Naive thymus-derived CD4-positive, alpha-beta T cell (primary cell): ENCODE measurements around the gene ADAMTS17. TPM values are rescaled to one million over a fixed set of nuclear protein-coding genes. Genes with fewer than 3 reads are reported as not detected.

Source experiments
- ATAC-seq: fragments of 150-1000 bp; cut with Tn5 transposase; 2 replicates; pipeline ENCODE4 v1.10.0; 2021; ENCODE audit warnings: mild to moderate bottlenecking, moderate library complexity
- CTCF ChIA-PET: fragments of 350-600 bp; sonication (Branson Sonifier 250); formaldehyde crosslinking; loops from one replicate; lab custom pipeline; 2021; ENCODE audit warnings: antibody characterized with exemption; lab: Charles Lee
- POLR2A ChIA-PET: fragments of 350-600 bp; sonication (Branson Sonifier 250); formaldehyde crosslinking; loops from one replicate; lab custom pipeline; 2021; ENCODE audit warnings: antibody characterized with exemption, inconsistent platforms; lab: Charles Lee
- DNase-seq, 9 donors: peaks; one replicate each; pipeline versions ENCODE4 v3.0.0 to v3.0.0-alpha.2; 2020 to 2022; ENCODE audit warnings: mixed read lengths in 1 of 9
- H3K27ac ChIP-seq: one replicate; pipeline ENCODE4 v1.7.0; 2013; ENCODE audit warnings: mild to moderate bottlenecking, low read depth, low read length, moderate library complexity
- H3K27me3 ChIP-seq, 2 donors: one replicate each; pipeline ENCODE4 v1.7.0; 2013; ENCODE audit warnings: low read length in 2 of 2, mild to moderate bottlenecking in 2 of 2, moderate library complexity in 2 of 2; ENCODE audit not compliant: control insufficient read depth in 2 of 2, insufficient read depth in 2 of 2
- H3K36me3 ChIP-seq, 3 experiments: 1 replicate in 2 of 3; 2 replicates in 1 of 3; pipeline ENCODE4 v1.7.0; 2013; ENCODE audit warnings: low read length in 3 of 3, mild to moderate bottlenecking in 3 of 3, moderate library complexity in 1 of 3; ENCODE audit not compliant: insufficient read depth in 3 of 3, control insufficient read depth in 2 of 3
- H3K4me1 ChIP-seq, 2 donors: one replicate each; pipeline ENCODE4 v1.7.0; 2013; ENCODE audit warnings: low read length in 2 of 2, mild to moderate bottlenecking in 2 of 2, moderate library complexity in 1 of 2; ENCODE audit not compliant: control insufficient read depth in 2 of 2, insufficient read depth in 2 of 2
- H3K4me3 ChIP-seq: 2 replicates; pipeline ENCODE4 v1.7.0; 2013; ENCODE audit warnings: mild to moderate bottlenecking, low read length
- H3K9me3 ChIP-seq, 3 experiments: 1 replicate in 2 of 3; 2 replicates in 1 of 3; pipeline ENCODE4 v1.7.0; 2013; ENCODE audit warnings: low read length in 3 of 3; ENCODE audit not compliant: control insufficient read depth in 2 of 3
- H3K27ac Mint-ChIP-seq, 9 donors: one replicate each; pipeline ENCODE4 v1.8.0; 2020 to 2022; ENCODE audit warnings: mixed read lengths in 9 of 9, mild to moderate bottlenecking in 8 of 9, moderate library complexity in 5 of 9, inconsistent platforms in 2 of 9
- H3K27me3 Mint-ChIP-seq, 5 donors: one replicate each; pipeline ENCODE4 v1.8.0; 2021 to 2022; ENCODE audit warnings: mixed read lengths in 5 of 5, mild to moderate bottlenecking in 1 of 5
- H3K36me3 Mint-ChIP-seq, 5 donors: one replicate each; pipeline ENCODE4 v1.8.0; 2020 to 2022; ENCODE audit warnings: mixed read lengths in 5 of 5, mild to moderate bottlenecking in 3 of 5, inconsistent platforms in 1 of 5
- H3K4me1 Mint-ChIP-seq, 7 donors: one replicate each; pipeline ENCODE4 v1.8.0; 2020 to 2022; ENCODE audit warnings: mixed read lengths in 7 of 7, mild to moderate bottlenecking in 3 of 7, inconsistent platforms in 1 of 7
- H3K4me3 Mint-ChIP-seq, 10 donors: one replicate each; pipeline ENCODE4 v1.8.0; 2020 to 2022; ENCODE audit warnings: mild to moderate bottlenecking in 10 of 10, mixed read lengths in 10 of 10, moderate library complexity in 6 of 10, inconsistent platforms in 2 of 10
- H3K9me3 Mint-ChIP-seq, 11 donors: one replicate each; pipeline ENCODE4 v1.8.0; 2020 to 2022; ENCODE audit warnings: mixed read lengths in 11 of 11, mild to moderate bottlenecking in 4 of 11, inconsistent platforms in 1 of 11, moderate library complexity in 1 of 11
- intact Hi-C, 2 donors: fragments of 100-400 bp; cut with micrococcal nuclease; formaldehyde crosslinking; loops; one replicate each; pipeline ENCODE4 v1.15.1; 2023
- polyA plus RNA-seq, 2 donors: library from polyadenylated mRNA; unstranded; fragments of 300-500 nt; fragmentation: Illumina TruSeq; gene quantifications; one replicate each; pipeline ENCODE4 v1.2.3, GENCODE V29; 2021
- total RNA-seq, 6 experiments: library from RNA in 5 of 6; stranded (reverse) in 5 of 6; gene quantifications; 1 replicate in 5 of 6; 2 replicates in 1 of 6; pipeline ENCODE4 v1.2.3 and lab custom pipeline; 2021 to 2026

ADAMTS17 gene
- total and polyA plus RNA-seq, 7 experiments from 2014 or later, result 1.5 to 13.5 (median 3.2) TPM

DNA sequence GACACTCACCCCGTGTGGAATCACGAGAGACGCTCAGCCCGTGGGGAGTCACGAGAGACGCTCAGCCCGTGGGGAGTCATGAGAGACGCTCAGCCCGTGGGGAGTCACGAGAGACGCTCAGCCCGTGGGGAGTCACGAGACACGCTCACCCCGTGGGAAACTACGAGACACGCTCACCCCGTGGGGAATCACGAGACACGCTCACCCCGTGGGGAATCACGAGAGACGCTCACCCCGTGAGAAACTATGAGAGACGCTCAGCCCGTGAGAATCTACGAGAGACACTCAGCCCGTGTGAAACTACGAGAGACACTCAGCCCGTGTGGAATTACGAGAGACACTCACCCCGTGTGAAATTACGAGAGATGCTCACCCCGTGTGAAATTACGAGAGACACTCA is 49.8 kb downstream of the ADAMTS17 start:
- Histone ChIP-seq H3K4me3 (no peak overlapping the region), H3K27ac (no peak overlapping the region), H3K27me3 (no peaks in the 10 kb centered on the region), H3K36me3 (no peaks in the 10 kb centered on the region), H3K4me1 (no peaks in the 10 kb centered on the region), H3K9me3 (peaks cover 0 to 5% (median 0%) of the 10 kb centered on the region in 3 experiments)
- intact Hi-C loops, result no loop called here
- Mint-ChIP-seq H3K27ac (peak overlapping the region in 1 of 9 donors; percentile 43), H3K4me3 (no peak overlapping the region), H3K9me3 (peaks cover 4 to 27% (median 10%) of the 10 kb centered on the region in 11 donors), H3K4me1 (peaks cover 0 to 23% (median 13%) of the 10 kb centered on the region in 7 donors), H3K27me3 (no peaks in the 10 kb centered on the region), H3K36me3 (peaks cover 0 to 48% (median 35%) of the 10 kb centered on the region in 5 donors)
- no peak for DNase-seq
- POLR2A ChIA-PET, result no interaction called here
- no peak for ATAC-seq
- CTCF ChIA-PET, result no interaction called here

DNA sequence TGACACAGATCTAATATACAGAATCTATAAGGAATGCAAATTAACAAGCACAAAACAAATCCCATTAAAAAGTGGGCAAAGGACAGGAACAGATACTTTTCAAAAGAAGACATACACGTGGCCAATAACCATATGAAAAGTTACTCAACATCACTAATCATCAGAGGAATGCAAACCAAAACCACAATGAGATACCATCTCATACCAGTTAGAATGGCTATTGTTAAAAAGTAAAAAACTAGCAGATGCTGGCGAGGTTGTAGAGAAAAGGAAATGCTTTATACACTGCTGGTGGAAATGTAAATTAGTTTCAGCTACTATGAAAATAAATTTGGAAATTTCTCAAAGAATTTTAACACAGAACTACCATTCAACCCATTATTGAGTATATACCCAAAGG is 50.7 kb downstream of the ADAMTS17 start:
- Mint-ChIP-seq H3K4me3 (no peak overlapping the region), H3K27me3 (no peaks in the 10 kb centered on the region), H3K9me3 (peaks cover 3 to 27% (median 8%) of the 10 kb centered on the region in 11 donors), H3K27ac (no peak overlapping the region), H3K4me1 (peaks cover 0 to 23% (median 13%) of the 10 kb centered on the region in 7 donors), H3K36me3 (peaks cover 0 to 47% (median 35%) of the 10 kb centered on the region in 5 donors)
- H3K27ac ChIP-seq, result no peak overlapping the region
- H3K36me3 ChIP-seq, result no peaks in the 10 kb centered on the region
- no peak for DNase-seq
- intact Hi-C loops, result no loop called here
- no peaks in the 10 kb centered on the region for H3K4me1 ChIP-seq
- H3K9me3 ChIP-seq, result peaks cover 0 to 5% (median 0%) of the 10 kb centered on the region in 3 experiments
- ATAC-seq, result no peak
- CTCF ChIA-PET, result no interaction called here
- H3K4me3 ChIP-seq, result no peak overlapping the region
- H3K27me3 ChIP-seq, result no peaks in the 10 kb centered on the region
- POLR2A ChIA-PET, result no interaction called here

- H3K9me3 ChIP-seq, result no peaks in the 10 kb centered on the region
- H3K27me3 ChIP-seq, result peaks cover 0 to 2% of the 10 kb centered on the region in 2 donors
- Mint-ChIP-seq H3K27ac (peak overlapping the region in 1 of 9 donors; percentile 22), H3K36me3 (peaks cover 0 to 59% (median 33%) of the 10 kb centered on the region in 5 donors), H3K27me3 (no peaks in the 10 kb centered on the region), H3K4me1 (peaks cover 0 to 19% (median 10%) of the 10 kb centered on the region in 7 donors), H3K9me3 (peaks cover 0 to 11% (median 6%) of the 10 kb centered on the region in 11 donors), H3K4me3 (no peak overlapping the region)
- no peak overlapping the region for H3K27ac ChIP-seq
- ChIA-PET POLR2A (no interaction called here), CTCF (no interaction called here)
- ATAC-seq (no peak), DNase-seq (no peak)
- intact Hi-C loops, result no loop called here
- H3K4me1 ChIP-seq, result no peaks in the 10 kb centered on the region
- no peak overlapping the region for H3K4me3 ChIP-seq
- H3K36me3 ChIP-seq, result no peaks in the 10 kb centered on the region
Measured at GRCh38 chr15:100285641-100286295, 56.0 kb downstream of the ADAMTS17 start.

DNA sequence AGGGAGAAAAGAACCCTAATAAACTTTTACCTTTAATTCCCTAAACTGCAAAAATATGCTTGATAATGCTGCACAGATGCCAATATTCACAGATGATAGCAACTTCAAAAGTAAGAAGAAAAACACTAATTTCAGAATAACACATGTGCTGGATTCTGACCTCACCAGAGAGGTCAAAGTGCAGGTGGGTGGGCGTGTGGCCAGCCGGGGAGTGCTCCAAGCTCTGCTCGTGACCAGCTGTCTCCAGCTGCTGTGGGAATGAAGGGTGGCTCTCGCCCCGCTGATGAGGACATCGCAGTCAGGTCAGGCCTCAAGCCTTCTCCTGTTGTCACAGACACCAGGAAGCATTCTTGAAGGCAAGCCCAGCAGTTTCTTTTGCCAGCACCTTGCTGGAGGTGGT is 57.1 kb downstream of the ADAMTS17 start:
- Histone ChIP-seq H3K36me3 (no peaks in the 10 kb centered on the region), H3K27me3 (peaks cover 0 to 2% of the 10 kb centered on the region in 2 donors), H3K4me1 (no peaks in the 10 kb centered on the region), H3K9me3 (no peaks in the 10 kb centered on the region), H3K4me3 (no peak overlapping the region), H3K27ac (no peak overlapping the region)
- H3K4me1 Mint-ChIP-seq, result peaks cover 0 to 8% (median 4%) of the 10 kb centered on the region in 7 donors
- peaks cover 0 to 68% (median 29%) of the 10 kb centered on the region in 5 donors for H3K36me3 Mint-ChIP-seq
- POLR2A ChIA-PET, result no interaction called here
- no peak overlapping the region for H3K4me3 Mint-ChIP-seq
- intact Hi-C loops, result no loop called here
- CTCF ChIA-PET, result no interaction called here
- H3K27ac Mint-ChIP-seq, result no peak overlapping the region
- no peaks in the 10 kb centered on the region for H3K27me3 Mint-ChIP-seq
- DNase-seq (no peak), ATAC-seq (no peak)
- peaks cover 0 to 11% (median 6%) of the 10 kb centered on the region in 11 donors for H3K9me3 Mint-ChIP-seq

- H3K4me1 Mint-ChIP-seq, result peaks cover 0 to 8% (median 4%) of the 10 kb centered on the region in 7 donors
- intact Hi-C loops, result no loop called here
- Histone ChIP-seq H3K4me1 (no peaks in the 10 kb centered on the region), H3K9me3 (no peaks in the 10 kb centered on the region), H3K36me3 (no peaks in the 10 kb centered on the region), H3K27me3 (peaks cover 0 to 2% of the 10 kb centered on the region in 2 donors), H3K27ac (no peak overlapping the region), H3K4me3 (no peak overlapping the region)
- no peaks in the 10 kb centered on the region for H3K27me3 Mint-ChIP-seq
- DNase-seq, result no peak
- peaks cover 0 to 11% (median 6%) of the 10 kb centered on the region in 11 donors for H3K9me3 Mint-ChIP-seq
- ATAC-seq, result no peak
- H3K36me3 Mint-ChIP-seq, result peaks cover 0 to 69% (median 26%) of the 10 kb centered on the region in 5 donors
- H3K27ac Mint-ChIP-seq, result no peak overlapping the region
- no peak overlapping the region for H3K4me3 Mint-ChIP-seq
- CTCF ChIA-PET, result interaction anchor here (0.7 kb wide), 1 partner anchor 10 kb away, joined by 3 read pairs; no protein-coding TSS in a partner anchor
- POLR2A ChIA-PET, result no interaction called here
Measured at GRCh38 chr15:100284191-100284590, 57.6 kb downstream of the ADAMTS17 start.

DNA sequence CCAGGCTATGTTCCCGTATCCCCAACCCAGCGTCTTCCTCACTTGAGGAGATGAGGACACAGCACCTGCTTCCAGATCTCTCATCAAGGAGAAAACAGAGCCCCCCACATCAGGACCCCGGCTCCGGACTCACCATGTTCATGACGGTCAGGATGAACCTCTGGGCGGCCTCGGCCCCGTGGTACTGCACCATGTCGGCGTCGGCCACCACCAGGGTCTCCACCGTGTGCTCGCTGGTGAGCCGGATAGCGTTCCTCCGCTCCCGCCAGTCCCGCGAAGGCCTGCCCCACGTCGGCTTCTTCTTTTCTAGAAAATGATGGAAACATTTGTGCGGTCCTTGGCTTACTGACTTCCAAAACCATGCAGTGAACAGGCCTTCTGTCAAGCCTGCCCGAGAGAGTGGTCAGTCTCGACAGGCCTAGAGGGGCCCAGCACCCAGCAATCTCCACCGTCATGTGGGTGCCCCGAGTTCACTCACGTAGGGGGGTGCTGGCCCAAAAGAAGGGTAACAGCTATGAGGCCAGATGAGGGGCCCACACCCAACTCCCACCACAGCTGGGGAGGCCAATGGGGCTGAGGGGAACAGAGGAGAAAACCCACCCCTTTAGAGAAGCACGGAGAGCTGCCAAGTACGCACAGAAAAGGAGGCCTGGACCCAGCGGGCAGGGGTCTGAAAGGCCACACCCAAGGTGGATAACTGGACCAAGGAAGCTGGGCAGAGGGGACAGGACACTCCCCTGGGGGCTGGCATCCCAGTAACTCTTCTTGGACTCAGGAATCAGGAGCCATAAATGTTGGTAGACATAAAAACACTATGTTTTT is 60.5 kb downstream of the ADAMTS17 start:
- DNase-seq, result no peak
- intact Hi-C loops, result no loop called here
- H3K9me3 Mint-ChIP-seq, result no peaks in the 10 kb centered on the region
- H3K36me3 Mint-ChIP-seq, result peaks cover 0 to 67% (median 7%) of the 10 kb centered on the region in 5 donors
- no peak overlapping the region for H3K4me3 Mint-ChIP-seq
- peaks cover 0 to 2% of the 10 kb centered on the region in 2 donors for H3K27me3 ChIP-seq
- no peak overlapping the region for H3K27ac Mint-ChIP-seq
- CTCF ChIA-PET, result no interaction called here
- H3K36me3 ChIP-seq, result no peaks in the 10 kb centered on the region
- H3K9me3 ChIP-seq, result no peaks in the 10 kb centered on the region
- peaks cover 0 to 7% (median 0%) of the 10 kb centered on the region in 7 donors for H3K4me1 Mint-ChIP-seq
- H3K4me1 ChIP-seq, result no peaks in the 10 kb centered on the region
- POLR2A ChIA-PET, result no interaction called here
- H3K4me3 ChIP-seq, result no peak overlapping the region
- no peak for ATAC-seq
- no peaks in the 10 kb centered on the region for H3K27me3 Mint-ChIP-seq
- no peak overlapping the region for H3K27ac ChIP-seq
